ENCODE data around the gene PIP5K1B.

DNA sequence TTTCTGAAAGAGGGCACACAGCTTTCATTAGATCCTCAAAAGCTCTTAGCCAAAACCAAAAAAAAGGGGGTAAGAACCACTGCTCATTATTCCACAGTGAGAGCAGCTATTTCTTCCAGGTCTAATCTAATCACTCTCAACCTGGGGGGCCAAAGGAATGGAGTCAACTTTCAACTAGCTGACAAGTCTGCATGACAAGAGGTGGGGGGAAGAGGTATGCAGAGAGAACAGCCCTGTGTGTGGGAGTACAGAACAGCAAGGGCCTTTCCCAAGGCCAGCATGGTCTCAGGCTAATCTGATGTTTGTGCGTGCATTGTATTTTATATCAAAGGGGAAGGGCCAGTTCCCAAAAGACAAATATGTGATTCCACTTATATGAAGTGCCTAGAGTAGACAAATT, 36.9 kb upstream of the PIP5K1B start:
- TF ChIP-seq EZH2 (IDR thresholded peaks at IDR 0.05; ENCODE audit: low read length, missing control alignments), result no peak
- TF ChIP-seq, protein P1, sequence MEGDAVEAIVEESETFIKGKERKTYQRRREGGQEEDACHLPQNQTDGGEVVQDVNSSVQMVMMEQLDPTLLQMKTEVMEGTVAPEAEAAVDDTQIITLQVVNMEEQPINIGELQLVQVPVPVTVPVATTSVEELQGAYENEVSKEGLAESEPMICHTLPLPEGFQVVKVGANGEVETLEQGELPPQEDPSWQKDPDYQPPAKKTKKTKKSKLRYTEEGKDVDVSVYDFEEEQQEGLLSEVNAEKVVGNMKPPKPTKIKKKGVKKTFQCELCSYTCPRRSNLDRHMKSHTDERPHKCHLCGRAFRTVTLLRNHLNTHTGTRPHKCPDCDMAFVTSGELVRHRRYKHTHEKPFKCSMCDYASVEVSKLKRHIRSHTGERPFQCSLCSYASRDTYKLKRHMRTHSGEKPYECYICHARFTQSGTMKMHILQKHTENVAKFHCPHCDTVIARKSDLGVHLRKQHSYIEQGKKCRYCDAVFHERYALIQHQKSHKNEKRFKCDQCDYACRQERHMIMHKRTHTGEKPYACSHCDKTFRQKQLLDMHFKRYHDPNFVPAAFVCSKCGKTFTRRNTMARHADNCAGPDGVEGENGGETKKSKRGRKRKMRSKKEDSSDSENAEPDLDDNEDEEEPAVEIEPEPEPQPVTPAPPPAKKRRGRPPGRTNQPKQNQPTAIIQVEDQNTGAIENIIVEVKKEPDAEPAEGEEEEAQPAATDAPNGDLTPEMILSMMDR (conservative IDR thresholded peaks at IDR 0.05 in 1 of 2, IDR thresholded peaks at IDR 0.05 in 1 of 2; ENCODE audit: low read depth in 1 of 2, low read length in 2 of 2), result no peak

Measured in fibroblast of lung (primary cell).